ENCODE measurements around the gene SLC25A29.
"Not testable (repeated sequence)": the region's sequence is repeated elsewhere in the genome, so short reads cannot be mapped to it uniquely, and the experiment has no call there.

Gene SLC25A29

GRCh38 chr14:100321473-100322137 is 15.4 kb upstream of the SLC25A29 start:
- H3K27ac ChIP-seq (ENCODE audit: low read depth, low read length) = no peak overlapping the region
- no peaks in the 10 kb centered on the region for H3K27me3 ChIP-seq (ENCODE audit: control insufficient read depth, insufficient read depth, low read length)
- no peaks in the 10 kb centered on the region for H3K36me3 ChIP-seq (ENCODE audit: control insufficient read depth, insufficient read depth, low read length)
- H3K9me3 ChIP-seq (ENCODE audit: control insufficient read depth, insufficient read depth, low read length) = no peaks in the 10 kb centered on the region
- peaks cover 3% of the 10 kb centered on the region; the same call in 1 of the 2 replicates for H3K4me1 ChIP-seq (ENCODE audit: control insufficient read depth, insufficient read depth, low read length)
- no peak overlapping the region for H3K9ac ChIP-seq (ENCODE audit: low read depth, low read length)
- H3K4me3 ChIP-seq (ENCODE audit: low read depth, low read length) = no peak overlapping the region

DNA sequence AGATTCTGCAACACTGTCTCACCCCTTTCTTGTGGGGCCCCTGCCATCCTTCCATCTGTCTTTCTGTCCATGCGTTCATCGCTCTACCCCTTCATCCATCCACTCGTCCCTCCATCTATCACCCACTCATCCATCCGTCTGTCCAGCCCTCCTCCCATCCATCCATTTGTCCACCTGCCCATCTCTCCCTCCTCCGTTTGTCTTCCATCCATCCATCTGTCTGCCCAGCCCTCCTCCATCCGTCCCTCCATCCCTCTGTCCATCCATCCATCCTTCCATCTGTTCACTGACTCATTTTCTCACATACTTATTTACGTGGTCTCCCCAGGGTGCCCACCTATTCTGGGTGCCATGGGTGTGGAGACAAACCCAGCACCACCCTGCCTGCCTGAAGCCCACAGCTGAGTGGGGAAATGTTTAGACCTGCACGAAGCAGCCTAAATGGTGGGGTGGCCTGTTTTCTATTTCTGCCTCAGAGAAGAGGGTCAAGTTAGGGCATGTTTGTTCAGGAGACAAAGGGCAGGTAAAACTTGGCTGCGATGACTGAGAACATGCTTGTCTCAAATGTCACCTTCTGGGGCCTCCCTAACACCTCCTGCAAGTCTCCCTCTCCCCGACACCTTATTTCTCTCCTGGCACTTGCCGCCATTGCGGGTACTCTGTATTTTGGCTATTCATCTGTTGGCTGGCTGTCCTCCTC is 14.1 kb upstream of the SLC25A29 start:
- no peaks in the 10 kb centered on the region for H3K27me3 ChIP-seq (ENCODE audit: control insufficient read depth, insufficient read depth, low read length)
- peaks cover 3% of the 10 kb centered on the region; the same call in 1 of the 2 replicates for H3K4me1 ChIP-seq (ENCODE audit: control insufficient read depth, insufficient read depth, low read length)
- no peak overlapping the region for H3K27ac ChIP-seq (ENCODE audit: low read depth, low read length)
- no peak overlapping the region for H3K9ac ChIP-seq (ENCODE audit: low read depth, low read length)
- no peaks in the 10 kb centered on the region for H3K9me3 ChIP-seq (ENCODE audit: control insufficient read depth, insufficient read depth, low read length)
- H3K4me3 ChIP-seq (ENCODE audit: low read depth, low read length) = no peak overlapping the region
- no peaks in the 10 kb centered on the region for H3K36me3 ChIP-seq (ENCODE audit: control insufficient read depth, insufficient read depth, low read length)

DNA sequence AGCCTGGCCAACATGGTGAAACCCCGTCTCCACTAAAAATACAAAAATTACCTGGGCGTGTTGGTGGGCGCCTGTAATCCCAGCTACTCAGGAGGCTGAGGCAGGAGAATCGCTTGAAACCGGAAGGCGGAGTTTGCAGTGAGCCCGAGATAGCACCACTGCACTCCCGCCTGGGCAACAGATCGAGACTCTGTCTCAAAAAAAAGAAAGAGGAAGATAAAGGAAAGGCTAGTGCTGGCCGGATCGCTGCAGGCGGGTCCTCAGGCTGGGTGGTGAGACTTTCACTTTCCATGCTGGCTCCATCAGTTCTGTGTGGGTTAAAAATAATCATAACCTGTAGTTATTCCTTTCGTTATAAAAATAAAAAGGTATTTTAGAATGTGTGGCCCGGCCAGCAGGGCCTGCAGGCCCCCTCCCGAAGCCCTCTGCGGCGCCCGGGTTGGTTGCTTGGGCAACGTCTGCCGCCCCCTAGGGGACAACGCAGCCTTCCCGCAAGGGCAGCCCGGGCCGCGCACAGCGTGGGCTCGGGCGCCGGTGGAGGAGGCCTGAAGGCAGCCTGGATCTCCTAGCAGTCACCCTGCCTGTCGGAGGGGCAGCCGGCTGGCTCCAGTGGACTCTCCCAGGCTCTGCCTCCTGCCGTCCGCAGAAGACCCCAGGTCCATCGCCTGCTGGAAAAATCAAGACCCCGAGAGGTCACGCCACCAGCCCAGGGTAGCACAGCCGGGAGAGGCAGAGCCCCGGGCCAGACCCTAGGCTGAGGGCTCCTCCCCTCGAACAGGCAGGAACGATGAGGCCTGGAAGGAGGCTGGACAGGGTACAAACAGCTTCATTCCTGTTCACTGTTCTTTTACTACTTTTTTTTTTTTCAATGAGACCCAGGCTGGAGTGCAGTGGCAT is 11.9 kb upstream of the SLC25A29 start:
- Histone ChIP-seq H3K27ac (ENCODE audit: low read depth, low read length) (no peak overlapping the region), H3K4me3 (ENCODE audit: low read depth, low read length) (no peak overlapping the region), H3K27me3 (ENCODE audit: control insufficient read depth, insufficient read depth, low read length) (no peaks in the 10 kb centered on the region)

DNA sequence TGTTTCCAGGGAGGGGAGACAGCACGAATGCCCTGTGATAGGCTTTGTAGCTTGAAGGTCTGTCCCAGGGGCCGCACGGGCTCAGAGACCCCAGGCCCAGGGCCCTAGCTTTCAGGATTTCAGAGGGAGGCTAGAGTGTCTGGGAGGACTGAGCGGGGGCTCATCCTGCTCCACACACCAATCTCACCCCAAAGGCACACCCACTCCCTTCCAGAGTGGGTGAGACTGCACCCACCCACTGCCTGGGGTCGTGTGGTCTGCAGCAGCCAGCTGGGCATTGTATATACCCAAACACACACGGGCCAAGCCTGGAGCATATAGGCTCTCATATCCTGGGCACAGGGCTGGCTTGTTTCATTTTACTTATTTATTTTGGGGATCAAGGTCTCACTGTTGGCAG is 11.1 kb upstream of the SLC25A29 start:
- Histone ChIP-seq H3K4me3 (ENCODE audit: low read depth, low read length) (no peak overlapping the region), H3K27ac (ENCODE audit: low read depth, low read length) (no peak overlapping the region), H3K4me1 (ENCODE audit: control insufficient read depth, insufficient read depth, low read length) (peaks cover 3% of the 10 kb centered on the region), H3K9me3 (ENCODE audit: control insufficient read depth, insufficient read depth, low read length) (no peaks in the 10 kb centered on the region), H3K27me3 (ENCODE audit: control insufficient read depth, insufficient read depth, low read length) (no peaks in the 10 kb centered on the region), H3K9ac (ENCODE audit: low read depth, low read length) (no peak overlapping the region), H3K36me3 (ENCODE audit: control insufficient read depth, insufficient read depth, low read length) (no peaks in the 10 kb centered on the region)

More for the DNA sequence above, 11.9 kb upstream of the SLC25A29 start:
- H3K4me1 ChIP-seq (ENCODE audit: control insufficient read depth, insufficient read depth, low read length) = peaks cover 3% of the 10 kb centered on the region
- H3K9ac ChIP-seq (ENCODE audit: low read depth, low read length) = no peak overlapping the region
- H3K9me3 ChIP-seq (ENCODE audit: control insufficient read depth, insufficient read depth, low read length) = no peaks in the 10 kb centered on the region
- no peaks in the 10 kb centered on the region for H3K36me3 ChIP-seq (ENCODE audit: control insufficient read depth, insufficient read depth, low read length)

DNA sequence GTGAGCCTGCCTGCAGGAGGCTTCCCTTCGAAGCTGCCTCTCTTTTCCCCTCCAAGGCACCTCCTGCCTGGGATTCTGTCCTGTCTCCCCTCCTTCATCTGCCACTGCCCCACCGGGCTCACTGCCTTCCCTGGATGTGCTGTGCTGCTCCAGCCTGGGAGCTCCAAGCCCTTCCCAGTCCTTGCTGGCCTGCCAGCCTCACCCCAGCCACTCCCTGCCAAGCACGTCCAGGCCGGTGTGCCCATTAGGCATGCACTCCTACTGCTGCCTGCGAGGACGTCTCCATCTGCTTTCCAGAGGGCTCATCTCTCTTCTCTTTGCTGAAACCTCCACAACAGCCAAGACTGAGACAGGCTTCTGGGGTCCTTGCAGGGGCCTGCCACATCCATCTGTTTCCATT is 8.5 kb upstream of the SLC25A29 start:
- Histone ChIP-seq H3K9ac (ENCODE audit: low read depth, low read length) (no peak overlapping the region), H3K27me3 (ENCODE audit: control insufficient read depth, insufficient read depth, low read length) (no peaks in the 10 kb centered on the region), H3K4me1 (ENCODE audit: control insufficient read depth, insufficient read depth, low read length) (peaks cover 15% of the 10 kb centered on the region), H3K27ac (ENCODE audit: low read depth, low read length) (no peak overlapping the region), H3K4me3 (ENCODE audit: low read depth, low read length) (no peak overlapping the region), H3K9me3 (ENCODE audit: control insufficient read depth, insufficient read depth, low read length) (no peaks in the 10 kb centered on the region), H3K36me3 (ENCODE audit: control insufficient read depth, insufficient read depth, low read length) (no peaks in the 10 kb centered on the region)

- Histone ChIP-seq H3K27ac (ENCODE audit: low read depth, low read length) (no peak overlapping the region), H3K4me1 (ENCODE audit: control insufficient read depth, insufficient read depth, low read length) (peaks cover 17% of the 10 kb centered on the region), H3K9ac (ENCODE audit: low read depth, low read length) (no peak overlapping the region), H3K36me3 (ENCODE audit: control insufficient read depth, insufficient read depth, low read length) (no peaks in the 10 kb centered on the region), H3K4me3 (ENCODE audit: low read depth, low read length) (no peak overlapping the region), H3K27me3 (ENCODE audit: control insufficient read depth, insufficient read depth, low read length) (no peaks in the 10 kb centered on the region), H3K9me3 (ENCODE audit: control insufficient read depth, insufficient read depth, low read length) (no peaks in the 10 kb centered on the region)
Measured at GRCh38 chr14:100313464-100314230, 7.4 kb upstream of the SLC25A29 start.

GRCh38 chr14:100312877-100313400 is 6.7 kb upstream of the SLC25A29 start:
- H3K4me1 ChIP-seq (ENCODE audit: control insufficient read depth, insufficient read depth, low read length) = peaks cover 18% of the 10 kb centered on the region
- no peaks in the 10 kb centered on the region for H3K36me3 ChIP-seq (ENCODE audit: control insufficient read depth, insufficient read depth, low read length)
- H3K27ac ChIP-seq (ENCODE audit: low read depth, low read length) = no peak overlapping the region
- H3K9me3 ChIP-seq (ENCODE audit: control insufficient read depth, insufficient read depth, low read length) = no peaks in the 10 kb centered on the region
- H3K4me3 ChIP-seq (ENCODE audit: low read depth, low read length) = no peak overlapping the region
- H3K27me3 ChIP-seq (ENCODE audit: control insufficient read depth, insufficient read depth, low read length) = no peaks in the 10 kb centered on the region
- no peak overlapping the region for H3K9ac ChIP-seq (ENCODE audit: low read depth, low read length)

DNA sequence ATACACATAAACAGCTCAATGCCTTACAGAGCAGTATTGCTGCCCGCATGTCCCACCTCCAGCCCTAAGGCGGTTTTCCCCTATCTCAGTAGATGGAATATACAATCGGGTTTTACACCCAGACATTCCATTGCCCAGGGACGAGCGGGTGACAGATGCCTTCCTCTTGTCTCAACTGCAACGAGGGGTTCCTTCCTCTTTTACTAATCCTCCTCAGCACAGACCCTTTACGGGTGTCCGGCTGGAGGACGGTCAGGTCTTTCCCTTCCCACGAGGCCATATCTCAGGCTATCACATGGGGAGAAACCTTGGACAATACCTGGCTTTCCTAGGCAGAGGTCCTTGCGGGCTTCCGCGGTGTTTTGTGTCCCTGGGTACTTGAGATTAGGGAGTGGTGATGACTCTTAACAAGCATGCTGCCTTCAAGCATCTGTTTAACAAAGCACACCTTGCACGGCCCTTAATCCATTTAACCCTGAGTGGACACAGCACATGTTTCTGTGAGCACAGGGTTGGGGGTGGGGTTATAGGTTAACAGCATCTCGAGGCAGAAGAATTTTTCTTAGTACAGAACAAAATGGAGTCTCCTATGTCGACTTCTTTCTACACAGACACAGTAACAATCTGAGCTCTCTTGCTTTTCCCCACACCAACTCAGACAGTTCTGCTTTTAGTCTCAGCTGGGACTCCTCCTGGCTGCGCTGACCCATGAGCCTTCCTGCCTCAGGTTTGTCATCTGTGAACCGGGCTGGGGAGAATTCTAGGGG is 6.0 kb upstream of the SLC25A29 start:
- H3K9ac ChIP-seq (ENCODE audit: low read depth, low read length); H3K36me3 ChIP-seq (ENCODE audit: control insufficient read depth, insufficient read depth, low read length); H3K9me3 ChIP-seq (ENCODE audit: control insufficient read depth, insufficient read depth, low read length); H3K4me3 ChIP-seq (ENCODE audit: low read depth, low read length); H3K27me3 ChIP-seq (ENCODE audit: control insufficient read depth, insufficient read depth, low read length); H3K27ac ChIP-seq (ENCODE audit: low read depth, low read length): not testable (repeated sequence)
- peaks cover 23% of the 10 kb centered on the region for H3K4me1 ChIP-seq (ENCODE audit: control insufficient read depth, insufficient read depth, low read length)

GRCh38 chr14:100309028-100309737 is 2.9 kb upstream of the SLC25A29 start:
- H3K4me1 ChIP-seq (ENCODE audit: control insufficient read depth, insufficient read depth, low read length) = peaks cover 29% of the 10 kb centered on the region
- H3K9me3 ChIP-seq (ENCODE audit: control insufficient read depth, insufficient read depth, low read length) = no peaks in the 10 kb centered on the region
- no peaks in the 10 kb centered on the region for H3K27me3 ChIP-seq (ENCODE audit: control insufficient read depth, insufficient read depth, low read length)

More at GRCh38 chr14:100309028-100309737, 2.9 kb upstream of the SLC25A29 start:
- Histone ChIP-seq H3K4me3 (ENCODE audit: low read depth, low read length) (no peak overlapping the region), H3K27ac (ENCODE audit: low read depth, low read length) (no peak overlapping the region), H3K9ac (ENCODE audit: low read depth, low read length) (no peak overlapping the region), H3K36me3 (ENCODE audit: control insufficient read depth, insufficient read depth, low read length) (peaks cover 3% of the 10 kb centered on the region; the same call in 1 of the 2 replicates)

Measured in HUES48 (cell line).